Glutamatergic neuron (in vitro differentiated cells): ENCODE results near the gene TJP1. TPM values are rescaled to one million over a fixed set of nuclear protein-coding genes. Genes with fewer than 3 reads are reported as not detected.

Source experiments
- DNase-seq: peaks from one replicate; pipeline ENCODE4 v3.0.0; 2022
- H3K27ac Mint-ChIP-seq: one replicate; pipeline ENCODE4 v1.8.0; 2020; ENCODE audit warnings: mild to moderate bottlenecking, mixed read lengths, inconsistent platforms; ENCODE audit not compliant: unreplicated experiment
- H3K27me3 Mint-ChIP-seq: one replicate; pipeline ENCODE4 v1.8.0; 2020; ENCODE audit warnings: mild to moderate bottlenecking, moderate library complexity, mixed read lengths, inconsistent platforms; ENCODE audit not compliant: unreplicated experiment
- H3K36me3 Mint-ChIP-seq: one replicate; pipeline ENCODE4 v1.8.0; 2020; ENCODE audit warnings: mild to moderate bottlenecking, mixed read lengths, inconsistent platforms; ENCODE audit not compliant: unreplicated experiment
- H3K4me1 Mint-ChIP-seq: one replicate; pipeline ENCODE4 v1.8.0; 2020; ENCODE audit warnings: mild to moderate bottlenecking, low read depth, mixed read lengths, inconsistent platforms; ENCODE audit not compliant: unreplicated experiment
- H3K4me3 Mint-ChIP-seq: one replicate; pipeline ENCODE4 v1.8.0; 2020; ENCODE audit warnings: mild to moderate bottlenecking, mixed read lengths, inconsistent platforms; ENCODE audit not compliant: unreplicated experiment
- H3K9me3 Mint-ChIP-seq: one replicate; pipeline ENCODE4 v1.8.0; 2020; ENCODE audit warnings: mild to moderate bottlenecking, moderate library complexity, mixed read lengths, inconsistent platforms; ENCODE audit not compliant: unreplicated experiment
- CTCF ChIP-seq: fragments of 200-600 bp; sonication (generic); IDR thresholded peaks from one replicate; pipeline ENCODE4 v1.5.0; 2021; ENCODE audit not compliant: partially characterized antibody, unreplicated experiment
- total RNA-seq: library from RNA; stranded (reverse); fragmentation: NEBNext Ultra II Directional; extraction: Animal tissue kit (Norgen Biotek cat#: 25700); gene quantifications from one replicate; pipeline ENCODE4 v1.2.1, GENCODE V29; 2021; ENCODE audit not compliant: unreplicated experiment

The TJP1 gene
- total RNA-seq, 1 donor from 2014 or later, result 129 TPM

DNA sequence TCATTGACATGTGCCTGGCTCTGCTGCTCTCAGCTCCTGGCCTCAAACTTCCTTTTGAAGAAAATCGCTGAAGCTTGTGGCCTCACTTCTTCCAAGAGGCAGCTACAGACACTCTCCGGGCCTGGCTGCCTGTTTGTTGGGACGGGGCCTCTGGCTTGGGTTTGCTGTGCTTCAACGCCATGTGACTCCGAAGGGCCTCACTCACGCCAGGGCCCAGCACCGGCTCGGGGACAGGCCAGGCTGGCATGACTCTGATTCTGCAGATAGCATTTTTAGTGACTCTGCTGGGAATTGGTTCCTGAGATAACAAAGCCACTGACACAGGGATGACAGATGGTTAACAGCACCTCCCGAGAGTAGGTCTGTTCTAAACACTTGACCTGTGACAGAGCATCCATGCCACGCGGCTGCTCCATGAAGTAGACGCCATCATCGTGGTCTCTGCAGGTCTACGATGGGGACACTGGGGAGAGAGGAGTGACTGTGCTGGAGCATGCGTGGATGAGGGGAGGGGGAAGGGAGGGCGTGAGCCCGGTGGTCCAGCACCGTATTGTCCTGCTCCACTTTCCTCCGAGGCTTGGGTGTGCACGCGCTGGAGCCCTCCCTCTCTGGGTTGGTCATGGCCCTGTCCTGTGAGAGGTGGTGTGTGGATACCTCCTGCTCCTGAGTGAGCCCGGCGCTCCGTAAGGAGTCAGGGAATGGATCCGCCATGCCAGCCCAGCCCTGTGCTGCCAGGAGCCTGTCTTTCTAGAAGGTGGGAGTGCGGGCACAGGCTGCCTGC lies 133.6 kb downstream of the TJP1 start:
- no peak overlapping the region for H3K4me3 Mint-ChIP-seq
- DNase-seq, result peak; percentile 49
- peaks cover 23% of the 10 kb centered on the region for H3K27me3 Mint-ChIP-seq
- H3K9me3 Mint-ChIP-seq, result peaks cover 24% of the 10 kb centered on the region
- peaks cover 4% of the 10 kb centered on the region for H3K36me3 Mint-ChIP-seq
- no peak for TF ChIP-seq CTCF
- H3K27ac Mint-ChIP-seq, result peak overlapping the region; percentile 95
- peaks cover 31% of the 10 kb centered on the region for H3K4me1 Mint-ChIP-seq

DNA sequence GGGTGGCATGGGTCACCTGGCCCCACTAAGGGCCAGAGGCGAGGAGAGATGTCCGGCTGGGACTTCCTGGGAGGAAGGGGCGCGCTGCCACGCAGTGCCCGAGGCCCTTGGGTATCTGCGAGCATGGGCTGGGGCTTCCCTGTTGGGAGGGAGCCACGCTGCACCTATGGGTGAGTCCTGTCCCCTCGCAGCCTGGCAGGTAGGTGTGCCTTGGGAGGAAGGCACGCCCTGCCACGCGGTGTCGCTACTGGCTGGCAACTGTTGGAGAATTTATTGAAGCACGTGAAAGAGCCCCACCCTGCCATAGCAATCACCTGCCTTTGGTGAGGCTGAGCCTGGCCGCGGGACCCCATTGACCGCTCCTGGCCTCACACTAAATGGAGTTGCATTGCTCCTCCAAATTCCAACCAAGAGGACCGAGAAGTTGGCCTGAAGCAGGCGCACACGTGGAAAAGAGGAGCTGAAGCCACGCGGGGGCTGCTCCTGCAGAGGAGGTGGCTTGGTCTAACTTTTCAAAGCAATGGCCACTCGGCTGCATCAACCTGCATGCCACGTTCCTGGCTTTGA lies 134.2 kb downstream of the TJP1 start:
- no peak for TF ChIP-seq CTCF
- Mint-ChIP-seq H3K4me3 (no peak overlapping the region), H3K36me3 (peaks cover 4% of the 10 kb centered on the region), H3K27ac (peak overlapping the region; percentile 95), H3K9me3 (peaks cover 26% of the 10 kb centered on the region), H3K27me3 (peaks cover 23% of the 10 kb centered on the region), H3K4me1 (peaks cover 29% of the 10 kb centered on the region)
- no peak for DNase-seq

- Mint-ChIP-seq H3K4me3 (no peak overlapping the region), H3K4me1 (peaks cover 30% of the 10 kb centered on the region), H3K27me3 (peaks cover 21% of the 10 kb centered on the region), H3K36me3 (peaks cover 4% of the 10 kb centered on the region), H3K27ac (peak overlapping the region; percentile 28), H3K9me3 (peaks cover 32% of the 10 kb centered on the region)
- no peak for DNase-seq
- no peak for TF ChIP-seq CTCF
These were observed 135.0 kb downstream of the TJP1 start for GRCh38 chr15:29687204-29687815.

- Mint-ChIP-seq H3K27me3 (peaks cover 24% of the 10 kb centered on the region), H3K9me3 (peaks cover 32% of the 10 kb centered on the region), H3K27ac (peak overlapping the region; percentile 77), H3K4me3 (no peak overlapping the region), H3K4me1 (peaks cover 33% of the 10 kb centered on the region), H3K36me3 (peaks cover 4% of the 10 kb centered on the region)
- DNase-seq, result no peak
- TF ChIP-seq CTCF, result no peak
These were observed 135.6 kb downstream of the TJP1 start for GRCh38 chr15:29686445-29687203.
